Suprapubic skin (tissue), 4 donors: Measurements from ENCODE around the gene CD36.

Experiments used
- CTCF ChIP-seq, 2 donors: fragments of 200-600 bp in 1 of 2; fragments of 450-650 bp in 1 of 2; sonication (generic) in 1 of 2; IDR thresholded peaks; one replicate each; pipeline ENCODE4 v1.5.1; 2016 to 2019; ENCODE audit warnings: antibody characterized with exemption in 2 of 2, mild to moderate bottlenecking in 1 of 2, moderate library complexity in 1 of 2
- POLR2A ChIP-seq, 2 donors: fragments of 450-650 bp; IDR thresholded peaks; one replicate each; pipeline ENCODE4 v1.6.1; 2017; ENCODE audit warnings: antibody characterized with exemption in 2 of 2, mild to moderate bottlenecking in 2 of 2, moderate library complexity in 2 of 2
- POLR2AphosphoS5 ChIP-seq, 3 donors: sonication (generic); formaldehyde crosslinking; IDR thresholded peaks; one replicate each; pipeline ENCODE4 v1.6.1; 2017; ENCODE audit warnings: antibody characterized with exemption in 3 of 3

- TF ChIP-seq POLR2A (IDR thresholded peaks at IDR 0.05) (no peak), CTCF (IDR thresholded peaks at IDR 0.05) (no peak), POLR2AphosphoS5 (IDR thresholded peaks at IDR 0.05) (no peak)
Observed at GRCh38 chr7:80631421-80631820, 7.0 kb upstream of the CD36 start.
